Esophagus muscularis mucosa (tissue), 4 donors: ENCODE measurements around the gene TMA7B. TPM values are rescaled to one million over a fixed set of nuclear protein-coding genes. Genes with fewer than 3 reads are reported as not detected.
A peak's percentile ranks its signal among the peaks of the same experiment; 100 is the strongest.

Experiments used
- DNase-seq: peaks from one replicate; pipeline ENCODE4 v3.0.0-alpha.2; 2017; ENCODE audit errors: extremely low spot score
- H3K27ac ChIP-seq, 4 donors: fragments of 200-600 bp; sonication (generic); replicated peaks in 1 of 4; 1 replicate in 3 of 4; 2 replicates in 1 of 4; pipeline ENCODE4 v1.5.1; 2016 to 2019; ENCODE audit warnings: mild to moderate bottlenecking in 1 of 4
- H3K27me3 ChIP-seq, 4 donors: fragments of 200-600 bp; sonication (generic); one replicate each; pipeline versions ENCODE4 v1.5.1 to v1.6.0; 2016 to 2019
- H3K36me3 ChIP-seq, 4 donors: fragments of 200-600 bp; sonication (generic); one replicate each; pipeline ENCODE4 v1.5.1; 2016 to 2019
- H3K4me1 ChIP-seq, 4 donors: fragments of 200-600 bp; sonication (generic); one replicate each; pipeline ENCODE4 v1.5.1; 2016 to 2019
- H3K4me3 ChIP-seq, 4 donors: fragments of 200-600 bp; sonication (generic); 1 replicate in 2 of 4; 2 replicates in 2 of 4; pipeline ENCODE4 v1.5.1; 2016 to 2019; ENCODE audit warnings: mild to moderate bottlenecking in 4 of 4, moderate library complexity in 1 of 4
- H3K9me3 ChIP-seq, 4 donors: fragments of 200-600 bp; sonication (generic); 1 replicate in 3 of 4; 2 replicates in 1 of 4; pipeline ENCODE4 v1.5.1; 2016 to 2019
- EP300 ChIP-seq: sonication (generic); formaldehyde crosslinking; IDR thresholded peaks from one replicate; pipeline ENCODE4 v1.6.1; 2017; ENCODE audit warnings: antibody characterized with exemption
- POLR2A ChIP-seq: fragments of 450-650 bp; IDR thresholded peaks from one replicate; pipeline ENCODE4 v1.6.1; 2017; ENCODE audit warnings: antibody characterized with exemption, moderate library complexity, mild to moderate bottlenecking, low read depth
- POLR2AphosphoS5 ChIP-seq, 2 donors: sonication (generic); formaldehyde crosslinking; IDR thresholded peaks; one replicate each; pipeline ENCODE4 v1.6.1; 2017; ENCODE audit warnings: antibody characterized with exemption in 2 of 2
- WGBS: methylation state at CpG from one replicate; pipeline ENCODE4 v1.1.5; 2018; 5-methylcytosine and 5-hydroxymethylcytosine counted together
- intact Hi-C: fragments of 100-400 bp; cut with DNase I; formaldehyde crosslinking; loops from one replicate; pipeline ENCODE4 v1.15.1; 2023
- total RNA-seq, 4 donors: library from RNA; depleted of rRNA; stranded (reverse); fragments of >200 nt; gene quantifications; one replicate each; pipeline versions ENCODE4 v1.1.0 to v1.2.1, GENCODE V29; 2016
- TF ChIP-seq, protein P1 (sequence below), 3 experiments: fragments of 200-600 bp in 2 of 3; fragments of 450-650 bp in 1 of 3; sonication (generic) in 2 of 3; IDR thresholded peaks; one replicate each; pipeline ENCODE4 v1.5.1; 2017 to 2019; ENCODE audit warnings: antibody characterized with exemption in 3 of 3, mild to moderate bottlenecking in 2 of 3, moderate library complexity in 1 of 3

TMA7B gene
- total RNA-seq, 4 donors from 2014 or later: not detected

DNA sequence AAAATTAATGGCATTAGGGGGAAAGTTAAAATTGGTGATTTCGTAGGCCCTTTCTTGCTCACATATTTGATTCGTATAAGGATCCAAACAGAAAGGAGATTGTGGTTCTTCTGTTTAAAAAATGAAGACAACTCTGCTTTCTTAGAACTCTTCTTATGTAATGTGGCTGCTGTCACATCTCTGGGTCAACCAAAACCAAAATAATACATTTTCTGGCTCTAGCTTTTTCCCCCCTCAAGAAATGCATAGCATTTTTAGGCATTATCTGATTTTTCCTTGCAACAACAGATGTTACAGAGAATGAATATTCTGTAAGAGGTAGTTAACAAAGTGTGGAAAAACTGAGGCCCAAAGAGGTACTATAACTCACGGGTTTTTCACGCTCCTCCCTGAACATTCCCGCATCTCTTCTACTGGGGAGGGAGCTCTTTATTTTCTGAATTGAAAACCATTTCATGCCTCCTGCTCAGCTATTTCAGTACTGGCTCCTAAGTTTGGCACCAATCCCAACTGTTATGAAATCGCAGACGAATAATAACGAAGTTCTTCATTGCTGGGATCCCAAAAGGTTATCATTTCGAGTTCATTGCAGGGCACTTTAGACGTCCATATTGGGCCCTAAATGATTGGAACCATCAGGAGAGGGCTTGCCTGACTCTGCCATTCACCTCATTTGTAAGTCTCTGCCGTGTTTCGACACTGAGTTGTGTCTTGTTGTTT is 42.3 kb upstream of the TMA7B start:
- 32% methylated on average over 12 of the region's 12 CpGs for WGBS
- DNase-seq: peak; percentile 86
- Histone ChIP-seq H3K4me3 (no peak overlapping the region), H3K27ac (no peak overlapping the region), H3K4me1 (peaks cover 6 to 34% (median 26%) of the 10 kb centered on the region in 4 donors), H3K9me3 (no peaks in the 10 kb centered on the region), H3K27me3 (peaks cover 0 to 4% (median 0%) of the 10 kb centered on the region in 4 donors), H3K36me3 (no peaks in the 10 kb centered on the region)
- intact Hi-C loops: no loop called here
- TF ChIP-seq EP300 (no peak), POLR2AphosphoS5 (IDR thresholded peaks at IDR 0.05) (no peak), POLR2A (no peak)
- TF ChIP-seq, protein P1, sequence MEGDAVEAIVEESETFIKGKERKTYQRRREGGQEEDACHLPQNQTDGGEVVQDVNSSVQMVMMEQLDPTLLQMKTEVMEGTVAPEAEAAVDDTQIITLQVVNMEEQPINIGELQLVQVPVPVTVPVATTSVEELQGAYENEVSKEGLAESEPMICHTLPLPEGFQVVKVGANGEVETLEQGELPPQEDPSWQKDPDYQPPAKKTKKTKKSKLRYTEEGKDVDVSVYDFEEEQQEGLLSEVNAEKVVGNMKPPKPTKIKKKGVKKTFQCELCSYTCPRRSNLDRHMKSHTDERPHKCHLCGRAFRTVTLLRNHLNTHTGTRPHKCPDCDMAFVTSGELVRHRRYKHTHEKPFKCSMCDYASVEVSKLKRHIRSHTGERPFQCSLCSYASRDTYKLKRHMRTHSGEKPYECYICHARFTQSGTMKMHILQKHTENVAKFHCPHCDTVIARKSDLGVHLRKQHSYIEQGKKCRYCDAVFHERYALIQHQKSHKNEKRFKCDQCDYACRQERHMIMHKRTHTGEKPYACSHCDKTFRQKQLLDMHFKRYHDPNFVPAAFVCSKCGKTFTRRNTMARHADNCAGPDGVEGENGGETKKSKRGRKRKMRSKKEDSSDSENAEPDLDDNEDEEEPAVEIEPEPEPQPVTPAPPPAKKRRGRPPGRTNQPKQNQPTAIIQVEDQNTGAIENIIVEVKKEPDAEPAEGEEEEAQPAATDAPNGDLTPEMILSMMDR (IDR thresholded peaks at IDR 0.05): no peak

GRCh38 chr22:39920134-39920743 is 40.0 kb upstream of the TMA7B start:
- Histone ChIP-seq H3K9me3 (no peaks in the 10 kb centered on the region), H3K27me3 (peaks cover 0 to 23% (median 0%) of the 10 kb centered on the region in 4 donors), H3K27ac (no peak overlapping the region), H3K4me3 (no peak overlapping the region), H3K36me3 (no peaks in the 10 kb centered on the region), H3K4me1 (peaks cover 6 to 34% (median 26%) of the 10 kb centered on the region in 4 donors)
- intact Hi-C loops: no loop called here
- WGBS: 87% methylated on average over 8 of the region's 8 CpGs
- DNase-seq: peak; percentile 74
- no peak for TF ChIP-seq POLR2A
- TF ChIP-seq, protein P1 (IDR thresholded peaks at IDR 0.05): no peak

DNA sequence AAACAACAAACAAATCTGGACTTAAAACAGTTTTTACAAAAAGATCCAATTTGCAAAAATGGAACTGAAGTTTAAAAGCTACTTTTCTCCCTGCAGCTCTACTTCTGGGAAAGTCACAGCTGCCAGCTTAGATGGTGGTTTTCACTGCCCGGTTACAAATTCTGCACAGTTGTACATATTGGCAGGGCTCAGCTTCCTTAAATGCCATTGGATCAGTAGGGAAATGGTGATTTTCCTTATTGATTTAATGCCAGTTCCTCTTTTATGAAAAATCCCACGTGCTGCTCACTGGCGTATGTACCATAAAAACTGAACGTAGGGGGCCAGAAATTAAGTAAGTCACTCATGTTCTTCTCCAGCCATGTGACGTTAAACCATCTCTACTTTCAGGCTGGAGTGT is 36.5 kb upstream of the TMA7B start:
- 69% methylated on average over 5 of the region's 5 CpGs for WGBS
- H3K4me1 ChIP-seq: peaks cover 0 to 14% (median 8%) of the 10 kb centered on the region in 4 donors

DNA sequence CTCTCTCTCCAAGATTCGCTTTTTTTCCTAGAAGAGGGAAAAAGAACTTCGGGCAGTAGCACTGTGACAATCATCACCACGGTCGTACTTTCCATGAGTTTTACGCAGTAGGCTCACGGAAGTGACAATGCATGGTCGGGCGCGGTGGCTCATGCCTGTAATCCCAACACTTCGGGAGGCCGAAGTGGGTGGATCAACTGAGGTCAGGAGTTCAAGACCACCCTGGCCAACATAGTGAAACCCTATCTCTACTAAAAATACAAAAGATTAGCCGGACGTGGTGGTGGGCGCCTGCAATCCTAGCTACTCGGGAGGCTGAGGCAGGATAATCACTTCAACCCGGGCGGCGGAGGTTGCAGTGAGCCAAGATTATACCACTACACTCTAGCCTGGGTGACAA is 35.9 kb upstream of the TMA7B start:
- no peaks in the 10 kb centered on the region for H3K9me3 ChIP-seq
- no peak overlapping the region for H3K27ac ChIP-seq
- H3K4me1 ChIP-seq: peaks cover 0 to 14% (median 6%) of the 10 kb centered on the region in 4 donors
- 90% methylated on average over 18 of the region's 18 CpGs for WGBS
- intact Hi-C loops: no loop called here
- DNase-seq: peak; percentile 66
- TF ChIP-seq POLR2A (no peak), EP300 (no peak)
- H3K4me3 ChIP-seq: no peak overlapping the region
- peaks cover 0 to 46% (median 0%) of the 10 kb centered on the region in 4 donors for H3K27me3 ChIP-seq
- no peaks in the 10 kb centered on the region for H3K36me3 ChIP-seq

More for the DNA sequence above, 36.5 kb upstream of the TMA7B start:
- Histone ChIP-seq H3K27ac (no peak overlapping the region), H3K4me3 (no peak overlapping the region), H3K9me3 (no peaks in the 10 kb centered on the region), H3K36me3 (no peaks in the 10 kb centered on the region), H3K27me3 (peaks cover 0 to 46% (median 0%) of the 10 kb centered on the region in 4 donors)
- intact Hi-C loops: no loop called here
- DNase-seq: no peak
- TF ChIP-seq POLR2AphosphoS5 (IDR thresholded peaks at IDR 0.05): no peak
- TF ChIP-seq EP300: no peak
- no peak for TF ChIP-seq POLR2A
- TF ChIP-seq, protein P1 (IDR thresholded peaks at IDR 0.05): no peak

- Histone ChIP-seq H3K27ac (no peak overlapping the region), H3K4me1 (peaks cover 0 to 13% (median 5%) of the 10 kb centered on the region in 4 donors), H3K4me3 (no peak overlapping the region), H3K36me3 (no peaks in the 10 kb centered on the region), H3K9me3 (no peaks in the 10 kb centered on the region), H3K27me3 (peaks cover 0 to 46% (median 0%) of the 10 kb centered on the region in 4 donors)
- intact Hi-C loops: no loop called here
- TF ChIP-seq POLR2A (no peak), POLR2AphosphoS5 (IDR thresholded peaks at IDR 0.05) (no peak), EP300 (no peak)
- TF ChIP-seq, protein P1 (IDR thresholded peaks at IDR 0.05): no peak
- WGBS: 60% methylated on average over 1 of the region's 2 CpGs
- DNase-seq: no peak
Observed at GRCh38 chr22:39925273-39925672, 34.9 kb upstream of the TMA7B start.
